Suprapubic skin (tissue), 4 donors: ENCODE measurements around the gene MED27. TPM values are rescaled to one million over a fixed set of nuclear protein-coding genes. Genes with fewer than 3 reads are reported as not detected.

Source experiments
- DNase-seq, 2 donors: peaks; one replicate each; pipeline ENCODE4 v3.0.0-alpha.2; 2019; ENCODE audit warnings: low spot score in 2 of 2
- H3K27ac ChIP-seq: fragments of 200-600 bp; sonication (generic); one replicate; pipeline ENCODE4 v1.5.1; 2019
- H3K27me3 ChIP-seq: fragments of 200-600 bp; sonication (generic); one replicate; pipeline ENCODE4 v1.5.1; 2019
- H3K36me3 ChIP-seq: fragments of 200-600 bp; sonication (generic); one replicate; pipeline ENCODE4 v1.5.1; 2019
- H3K4me1 ChIP-seq: fragments of 200-600 bp; sonication (generic); one replicate; pipeline ENCODE4 v1.5.1; 2019
- H3K4me3 ChIP-seq: fragments of 200-600 bp; sonication (generic); one replicate; pipeline ENCODE4 v1.5.1; 2019; ENCODE audit warnings: mild to moderate bottlenecking
- H3K9me3 ChIP-seq: fragments of 200-600 bp; sonication (generic); one replicate; pipeline ENCODE4 v1.5.1; 2019
- CTCF ChIP-seq, 2 donors: fragments of 200-600 bp in 1 of 2; fragments of 450-650 bp in 1 of 2; sonication (generic) in 1 of 2; IDR thresholded peaks; one replicate each; pipeline ENCODE4 v1.5.1; 2016 to 2019; ENCODE audit warnings: antibody characterized with exemption in 2 of 2, mild to moderate bottlenecking in 1 of 2, moderate library complexity in 1 of 2
- EP300 ChIP-seq: sonication (generic); formaldehyde crosslinking; IDR thresholded peaks from one replicate; pipeline ENCODE4 v1.6.1; 2017; ENCODE audit warnings: antibody characterized with exemption
- POLR2A ChIP-seq, 2 donors: fragments of 450-650 bp; IDR thresholded peaks; one replicate each; pipeline ENCODE4 v1.6.1; 2017; ENCODE audit warnings: antibody characterized with exemption in 2 of 2, mild to moderate bottlenecking in 2 of 2, moderate library complexity in 2 of 2
- POLR2AphosphoS5 ChIP-seq, 3 donors: sonication (generic); formaldehyde crosslinking; IDR thresholded peaks; one replicate each; pipeline ENCODE4 v1.6.1; 2017; ENCODE audit warnings: antibody characterized with exemption in 3 of 3
- WGBS: methylation state at CpG from one replicate; pipeline ENCODE4 v1.1.5; 2018; 5-methylcytosine and 5-hydroxymethylcytosine counted together
- total RNA-seq, 4 donors: library from RNA; depleted of rRNA; stranded (reverse); fragments of >200 nt; gene quantifications; one replicate each; pipeline ENCODE4 v1.1.0, GENCODE V29; 2016

The MED27 gene
- total RNA-seq, 4 donors from 2014 or later: 12.6 to 20.3 (median 16.0) TPM

- Histone ChIP-seq H3K9me3 (no peaks in the 10 kb centered on the region), H3K36me3 (peaks cover 4% of the 10 kb centered on the region), H3K4me3 (no peak overlapping the region), H3K27me3 (no peaks in the 10 kb centered on the region), H3K27ac (no peak overlapping the region), H3K4me1 (no peaks in the 10 kb centered on the region)
- 91% methylated on average over 12 of the region's 12 CpGs for WGBS
- TF ChIP-seq EP300: no peak
- TF ChIP-seq POLR2AphosphoS5 (IDR thresholded peaks at IDR 0.05): no peak
- TF ChIP-seq CTCF (IDR thresholded peaks at IDR 0.05): no peak
- no peak for TF ChIP-seq POLR2A (IDR thresholded peaks at IDR 0.05)
- no peak for DNase-seq
These were observed 204.6 kb downstream of the MED27 start for GRCh38 chr9:131874916-131875670.

GRCh38 chr9:131874447-131874846, 205.2 kb downstream of the MED27 start:
- Histone ChIP-seq H3K36me3 (peaks cover 4% of the 10 kb centered on the region), H3K27ac (no peak overlapping the region), H3K27me3 (no peaks in the 10 kb centered on the region), H3K9me3 (no peaks in the 10 kb centered on the region), H3K4me3 (no peak overlapping the region), H3K4me1 (no peaks in the 10 kb centered on the region)
- WGBS: 88% methylated on average over 12 of the region's 12 CpGs
- TF ChIP-seq EP300 (no peak), POLR2AphosphoS5 (IDR thresholded peaks at IDR 0.05) (no peak), CTCF (IDR thresholded peaks at IDR 0.05) (no peak), POLR2A (IDR thresholded peaks at IDR 0.05) (no peak)
- DNase-seq: no peak

GRCh38 chr9:131873891-131874440, 205.7 kb downstream of the MED27 start:
- Histone ChIP-seq H3K9me3 (no peaks in the 10 kb centered on the region), H3K36me3 (peaks cover 4% of the 10 kb centered on the region), H3K4me1 (no peaks in the 10 kb centered on the region), H3K4me3 (no peak overlapping the region), H3K27me3 (no peaks in the 10 kb centered on the region), H3K27ac (no peak overlapping the region)
- no peak for TF ChIP-seq EP300
- no peak for TF ChIP-seq POLR2AphosphoS5 (IDR thresholded peaks at IDR 0.05)
- TF ChIP-seq POLR2A (IDR thresholded peaks at IDR 0.05): no peak
- TF ChIP-seq CTCF (IDR thresholded peaks at IDR 0.05): no peak
- no peak for DNase-seq
- WGBS: 80% methylated on average over 10 of the region's 13 CpGs

GRCh38 chr9:131873335-131873734, 206.3 kb downstream of the MED27 start:
- Histone ChIP-seq H3K27me3 (no peaks in the 10 kb centered on the region), H3K27ac (no peak overlapping the region), H3K9me3 (no peaks in the 10 kb centered on the region), H3K36me3 (peaks cover 4% of the 10 kb centered on the region), H3K4me1 (no peaks in the 10 kb centered on the region), H3K4me3 (no peak overlapping the region)
- 88% methylated on average over 9 of the region's 9 CpGs for WGBS
- TF ChIP-seq POLR2A (IDR thresholded peaks at IDR 0.05) (no peak), CTCF (IDR thresholded peaks at IDR 0.05) (no peak), POLR2AphosphoS5 (IDR thresholded peaks at IDR 0.05) (no peak), EP300 (no peak)
- no peak for DNase-seq

- DNase-seq: no peak
- Histone ChIP-seq H3K4me3 (no peak overlapping the region), H3K36me3 (peaks cover 4% of the 10 kb centered on the region), H3K9me3 (no peaks in the 10 kb centered on the region), H3K27ac (no peak overlapping the region), H3K4me1 (no peaks in the 10 kb centered on the region), H3K27me3 (no peaks in the 10 kb centered on the region)
- WGBS: 84% methylated on average over 4 of the region's 4 CpGs
- TF ChIP-seq EP300: no peak
- TF ChIP-seq POLR2AphosphoS5 (IDR thresholded peaks at IDR 0.05): no peak
- no peak for TF ChIP-seq POLR2A (IDR thresholded peaks at IDR 0.05)
- TF ChIP-seq CTCF (IDR thresholded peaks at IDR 0.05): no peak
These were observed 207.0 kb downstream of the MED27 start for GRCh38 chr9:131872702-131873101.
